ENCODE data around the gene LAMA2.
A peak's percentile ranks its signal among the peaks of the same experiment; 100 is the strongest.

The LAMA2 gene

GRCh38 chr6:129267028-129267427 lies 384.1 kb downstream of the LAMA2 start:
- DNase-seq (ENCODE audit: insufficient read length, low spot score) (no peak), FAIRE-seq (peak; percentile 38)
- TF ChIP-seq CTCF (IDR thresholded peaks at IDR 0.05; ENCODE audit: insufficient read depth, missing control alignments) = no peak

- FAIRE-seq (no peak), DNase-seq (ENCODE audit: insufficient read length, low spot score) (no peak)
- TF ChIP-seq CTCF (IDR thresholded peaks at IDR 0.05; ENCODE audit: insufficient read depth, missing control alignments) = no peak
Observed at GRCh38 chr6:129269076-129269475, 386.1 kb downstream of the LAMA2 start.

GRCh38 chr6:129269891-129270290 lies 387.0 kb downstream of the LAMA2 start:
- FAIRE-seq = no peak

GRCh38 chr6:129270450-129270849 lies 387.5 kb downstream of the LAMA2 start:
- no peak for DNase-seq (ENCODE audit: insufficient read length, low spot score)
- no peak for FAIRE-seq
- no peak for TF ChIP-seq CTCF (IDR thresholded peaks at IDR 0.05; ENCODE audit: insufficient read depth, missing control alignments)

More at GRCh38 chr6:129269891-129270290, 387.0 kb downstream of the LAMA2 start:
- no peak for TF ChIP-seq CTCF (IDR thresholded peaks at IDR 0.05; ENCODE audit: insufficient read depth, missing control alignments)
- no peak for DNase-seq (ENCODE audit: insufficient read length, low spot score)

GRCh38 chr6:129273161-129273560 lies 390.2 kb downstream of the LAMA2 start:
- DNase-seq (ENCODE audit: insufficient read length, low spot score) (no peak), FAIRE-seq (no peak)
- no peak for TF ChIP-seq CTCF (IDR thresholded peaks at IDR 0.05; ENCODE audit: insufficient read depth, missing control alignments)

- no peak for FAIRE-seq
- DNase-seq (ENCODE audit: insufficient read length, low spot score) = no peak
Observed at GRCh38 chr6:129276461-129276860, 393.5 kb downstream of the LAMA2 start.

GRCh38 chr6:129276986-129277385 lies 394.0 kb downstream of the LAMA2 start:
- DNase-seq (ENCODE audit: insufficient read length, low spot score) (no peak), FAIRE-seq (no peak)
- no peak for TF ChIP-seq CTCF (IDR thresholded peaks at IDR 0.05; ENCODE audit: insufficient read depth, missing control alignments)

More at GRCh38 chr6:129276461-129276860, 393.5 kb downstream of the LAMA2 start:
- no peak for TF ChIP-seq CTCF (IDR thresholded peaks at IDR 0.05; ENCODE audit: insufficient read depth, missing control alignments)
